Inferior parietal cortex (tissue), 1 donor: ENCODE measurements around the gene PIBF1.
"Not testable (repeated sequence)": the region's sequence is repeated elsewhere in the genome, so short reads cannot be mapped to it uniquely, and the experiment has no call there.

Experiments used
- DNase-seq: peaks from one replicate; pipeline ENCODE4 v3.0.0-alpha.2; 2016; ENCODE audit errors: extremely low spot score

Gene PIBF1

GRCh38 chr13:73015805-73016204 lies 233.9 kb downstream of the PIBF1 start:
- no peak for DNase-seq

GRCh38 chr13:73018336-73018735 lies 236.4 kb downstream of the PIBF1 start:
- no peak for DNase-seq

DNA sequence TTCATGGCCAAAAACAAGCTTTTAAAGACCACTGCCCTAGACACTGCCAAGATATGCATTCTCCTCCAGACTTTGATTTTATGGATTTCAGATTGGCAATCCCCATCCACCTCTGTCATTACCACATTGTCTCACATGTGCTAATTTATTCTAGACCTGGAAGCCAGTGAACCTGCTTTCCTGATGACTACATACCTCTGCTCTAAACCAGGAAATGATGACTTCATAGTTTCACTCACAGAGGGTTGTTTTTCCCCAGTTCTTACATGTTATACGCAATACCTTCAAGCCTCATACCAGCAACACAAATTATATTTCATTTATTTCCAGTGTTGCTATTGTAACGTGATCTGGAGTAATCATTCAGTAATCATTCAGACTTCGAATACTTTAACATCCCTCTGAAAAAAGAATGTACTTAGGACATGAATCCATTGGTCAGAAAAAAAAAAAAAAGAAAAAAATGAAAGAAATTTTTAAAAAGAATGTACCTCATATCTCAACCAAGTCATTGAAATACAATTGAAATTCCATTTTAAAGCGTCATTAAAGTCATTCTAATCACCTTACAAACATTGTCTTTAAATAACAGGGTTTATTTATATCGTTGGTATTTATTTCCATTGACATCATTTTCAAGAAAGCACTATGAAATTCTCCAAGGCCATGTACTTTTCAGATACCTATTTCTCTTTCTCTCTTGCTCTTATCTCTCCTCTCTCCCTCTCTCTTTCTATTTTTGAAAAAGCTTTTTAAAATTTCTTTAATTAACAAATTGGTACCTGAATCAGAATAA lies 243.5 kb downstream of the PIBF1 start:
- no peak for DNase-seq

DNA sequence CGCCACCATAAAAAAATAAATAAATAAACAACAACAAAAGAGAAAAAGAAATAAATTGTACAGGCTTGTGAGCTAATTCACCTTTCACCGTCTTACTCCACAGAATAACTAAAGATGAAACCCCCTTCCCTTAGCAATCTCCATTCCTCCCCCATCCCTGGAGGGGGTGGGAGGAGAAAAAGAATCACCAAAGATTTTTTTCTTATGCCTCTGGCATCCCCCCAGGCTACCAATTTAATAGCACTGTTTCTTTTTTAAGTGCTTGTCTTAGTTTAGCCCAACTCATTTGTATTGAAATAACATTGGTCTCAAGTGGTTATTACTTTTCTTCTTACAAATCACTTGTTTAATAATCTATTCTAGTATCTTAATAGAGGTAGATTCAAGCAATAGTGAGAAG lies 253.0 kb downstream of the PIBF1 start:
- no peak for DNase-seq

- DNase-seq = no peak
These were observed 253.7 kb downstream of the PIBF1 start for GRCh38 chr13:73035660-73036059.

DNA sequence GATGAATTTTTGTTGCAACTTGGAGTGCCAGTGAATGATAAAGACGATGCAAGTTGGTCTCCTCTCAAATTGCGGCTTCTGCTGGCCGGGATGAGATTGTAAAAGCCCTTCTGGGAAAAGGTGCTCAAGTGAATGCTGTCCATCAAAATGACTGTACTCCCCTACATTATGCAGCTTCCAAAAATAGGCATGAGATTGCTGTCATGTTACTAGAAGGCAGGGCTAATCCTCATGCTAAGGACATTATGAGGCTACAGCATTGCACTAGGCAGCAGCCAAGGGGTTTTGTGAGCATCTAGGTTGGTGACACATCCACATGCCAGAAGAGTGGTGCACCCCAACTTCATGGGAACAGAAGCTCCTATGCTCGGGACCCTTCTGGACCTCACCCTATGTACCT lies 254.6 kb downstream of the PIBF1 start:
- no peak for DNase-seq

DNA sequence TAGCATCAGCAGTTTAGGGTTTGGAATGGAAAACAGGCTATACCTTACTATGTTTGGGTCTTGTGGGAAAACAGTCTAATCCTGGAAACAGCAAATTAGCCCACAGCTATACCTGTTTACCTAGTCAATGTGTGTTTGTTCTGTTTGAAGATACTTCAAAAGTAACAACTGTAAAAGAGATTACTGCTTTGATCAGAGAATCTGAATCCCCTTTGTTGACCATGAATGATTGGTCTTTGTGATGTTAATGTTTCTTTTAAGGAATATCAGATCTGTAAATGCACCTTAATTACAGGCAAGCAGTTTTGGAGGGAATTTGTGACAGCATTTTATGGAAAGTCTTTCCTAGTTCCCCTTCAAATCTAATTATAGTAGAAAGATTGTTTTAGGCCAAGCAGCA lies 256.1 kb downstream of the PIBF1 start:
- no peak for DNase-seq

DNA sequence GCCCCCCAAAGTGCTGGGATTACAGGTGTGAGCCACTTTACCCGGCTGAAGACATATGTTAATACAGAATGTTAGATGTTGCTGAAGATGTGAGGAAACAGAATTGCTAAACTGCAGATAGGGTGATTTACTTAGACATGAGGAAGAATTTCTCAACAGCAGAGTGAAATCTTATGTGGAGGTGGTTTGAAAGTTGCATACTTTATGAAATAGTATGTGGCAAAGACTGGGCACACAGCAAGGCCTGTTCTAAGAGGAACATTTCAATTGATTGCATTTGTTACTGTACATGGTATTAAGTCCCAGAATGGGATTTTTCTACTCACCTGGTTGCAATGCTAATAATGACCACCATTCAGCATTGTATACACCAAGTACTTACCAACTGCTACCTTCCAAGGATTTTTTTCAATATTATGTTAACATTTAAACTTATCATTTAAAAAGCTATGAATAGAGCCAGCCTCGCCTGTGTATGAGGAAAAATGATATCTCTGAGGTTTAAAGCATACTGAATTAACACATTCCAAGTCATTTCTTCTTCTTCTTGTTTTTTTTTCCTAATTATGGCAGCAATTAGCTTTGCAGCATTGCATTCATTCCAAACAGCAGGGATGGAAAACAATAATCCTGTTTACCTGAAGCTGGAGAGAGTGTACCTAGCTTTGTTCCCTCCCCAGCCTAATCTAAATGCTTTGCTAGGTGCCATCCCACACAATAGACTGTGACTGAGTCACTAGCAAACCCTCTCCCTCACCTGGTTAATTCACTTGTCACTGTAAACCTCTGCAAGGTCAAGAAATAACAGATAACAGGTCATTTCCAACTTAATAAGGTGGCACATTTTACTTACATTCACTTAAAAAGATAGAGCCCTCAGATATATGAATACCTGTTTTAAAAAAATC lies 257.5 kb downstream of the PIBF1 start:
- no peak for DNase-seq

- DNase-seq = no peak
These were observed 258.6 kb downstream of the PIBF1 start for GRCh38 chr13:73040484-73040883.

- no peak for DNase-seq
These were observed 259.1 kb downstream of the PIBF1 start for GRCh38 chr13:73040968-73041596.

DNA sequence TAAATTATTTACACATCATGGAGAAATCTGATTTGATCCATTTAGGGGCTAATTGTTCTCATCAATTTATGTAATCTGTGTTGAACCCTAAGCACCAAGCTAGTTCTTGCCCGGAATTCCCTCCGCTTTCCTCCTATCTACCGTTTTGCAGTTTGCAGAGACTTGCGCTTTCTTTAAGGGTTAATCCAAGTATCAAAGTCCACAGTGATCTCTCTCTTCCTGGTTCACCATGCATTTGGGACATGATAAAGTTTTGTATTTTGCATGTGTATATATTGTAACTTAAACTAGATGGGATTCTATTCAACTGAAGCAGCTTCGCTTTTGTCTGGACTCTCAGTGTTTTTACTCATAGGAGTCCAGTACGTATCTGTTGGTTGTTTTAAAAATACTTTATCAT lies 263.1 kb downstream of the PIBF1 start:
- no peak for DNase-seq

GRCh38 chr13:73048615-73049014 lies 266.7 kb downstream of the PIBF1 start:
- DNase-seq = not testable (repeated sequence)

GRCh38 chr13:73054712-73055111 lies 272.8 kb downstream of the PIBF1 start:
- DNase-seq = no peak

- no peak for DNase-seq
These were observed 274.1 kb downstream of the PIBF1 start for GRCh38 chr13:73055813-73056564.

DNA sequence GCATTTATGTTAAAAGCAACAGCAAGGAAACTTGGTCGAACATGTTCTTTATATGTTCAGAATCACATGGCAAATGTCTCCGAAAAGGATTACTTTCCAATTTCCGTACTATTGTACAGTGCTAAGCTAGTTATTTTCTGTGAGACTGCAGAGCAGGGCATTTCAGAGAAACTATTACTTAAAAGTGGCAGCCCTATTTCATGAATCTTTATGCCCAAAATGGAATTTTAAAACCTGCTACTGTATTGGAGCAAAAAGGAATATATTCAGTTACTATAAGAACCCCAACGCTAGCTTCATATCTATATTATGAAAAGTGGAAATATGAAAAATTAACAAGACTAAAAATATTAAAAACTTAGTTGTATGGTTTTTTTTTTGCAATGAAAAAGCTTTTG lies 274.6 kb downstream of the PIBF1 start:
- no peak for DNase-seq

DNA sequence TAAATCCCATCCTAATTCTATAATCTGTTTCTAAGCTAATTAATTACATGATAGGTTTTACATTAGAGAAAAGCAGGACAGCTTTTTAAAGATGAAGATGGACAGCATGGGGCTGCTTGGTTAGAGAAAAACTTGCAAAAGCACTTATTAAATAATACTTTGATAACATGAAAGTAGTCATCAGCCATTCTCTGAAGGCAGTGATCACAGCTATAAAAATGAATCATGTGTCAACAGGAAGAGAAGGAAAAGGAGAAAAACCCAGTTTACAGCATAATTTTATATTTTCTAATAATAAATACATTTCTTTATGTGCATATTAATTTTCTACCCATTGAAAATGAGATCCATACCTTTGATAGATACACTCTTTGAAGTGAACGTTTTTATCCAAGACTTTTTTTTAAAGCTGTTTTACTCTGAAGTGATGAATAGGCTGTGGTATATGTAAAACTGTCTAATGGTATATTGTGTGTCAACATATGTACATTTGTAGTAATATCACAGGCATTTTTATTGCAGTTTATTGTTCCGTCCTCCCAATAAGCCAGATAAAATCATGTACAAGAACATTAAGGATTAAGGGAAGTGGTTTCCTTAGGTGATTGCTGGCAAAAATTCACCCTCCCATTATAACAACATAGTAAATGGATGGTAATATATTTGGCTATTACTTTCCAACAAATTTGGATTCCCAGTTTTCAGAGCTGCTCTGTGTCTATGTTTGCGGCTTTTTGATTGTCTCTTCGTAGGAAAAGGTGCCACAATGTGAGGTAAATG lies 275.5 kb downstream of the PIBF1 start:
- no peak for DNase-seq

DNA sequence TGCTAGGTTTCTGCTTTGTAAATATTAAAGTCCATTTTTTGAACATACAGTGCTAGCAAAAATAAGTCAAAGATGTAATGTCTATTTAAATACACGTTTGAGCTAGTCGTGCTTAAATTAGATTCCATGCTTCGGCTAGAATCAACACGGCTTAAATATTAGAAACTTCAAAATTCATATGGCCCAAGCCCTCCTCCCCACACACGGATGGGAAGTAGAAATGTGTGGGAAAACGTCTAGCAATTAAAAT lies 276.1 kb downstream of the PIBF1 start:
- DNase-seq = no peak

- DNase-seq = no peak
These were observed 276.5 kb downstream of the PIBF1 start for GRCh38 chr13:73058432-73058735.

GRCh38 chr13:73058736-73059459 lies 277.0 kb downstream of the PIBF1 start, which contains the start of gene KLF5:
Gene KLF5, plus strand, starts transcription at chr13:73059005. Its CDS starts 323 bp downstream, at chr13:73059328.
- peak; percentile 79 for DNase-seq

GRCh38 chr13:73059460-73060250 lies 277.7 kb downstream of the PIBF1 start:
- no peak for DNase-seq
